ENCODE data around the gene PDIA4.

DNA sequence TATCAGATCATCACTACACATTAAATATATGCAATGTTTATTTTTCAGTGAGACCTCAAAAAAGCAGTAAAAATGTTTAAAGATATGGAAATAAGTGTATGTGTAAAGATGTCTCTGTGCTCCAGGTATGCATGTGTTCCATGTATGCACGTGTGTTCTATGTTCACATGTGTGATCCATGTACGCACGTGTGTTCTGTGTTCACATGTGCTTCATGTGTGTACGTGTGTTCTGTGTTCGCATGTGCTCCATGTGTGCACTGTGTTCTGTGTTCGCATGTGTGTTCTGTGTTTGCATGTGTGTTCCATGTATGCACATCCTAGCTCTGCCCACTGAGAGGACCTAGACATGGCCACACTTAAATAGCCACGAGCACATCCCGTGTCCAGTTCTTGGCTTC lies 15.6 kb upstream of the PDIA4 start:
- no peak for TF ChIP-seq EZH2 (IDR thresholded peaks at IDR 0.05; ENCODE audit: insufficient read depth, low read length)
- TF ChIP-seq, protein P1, sequence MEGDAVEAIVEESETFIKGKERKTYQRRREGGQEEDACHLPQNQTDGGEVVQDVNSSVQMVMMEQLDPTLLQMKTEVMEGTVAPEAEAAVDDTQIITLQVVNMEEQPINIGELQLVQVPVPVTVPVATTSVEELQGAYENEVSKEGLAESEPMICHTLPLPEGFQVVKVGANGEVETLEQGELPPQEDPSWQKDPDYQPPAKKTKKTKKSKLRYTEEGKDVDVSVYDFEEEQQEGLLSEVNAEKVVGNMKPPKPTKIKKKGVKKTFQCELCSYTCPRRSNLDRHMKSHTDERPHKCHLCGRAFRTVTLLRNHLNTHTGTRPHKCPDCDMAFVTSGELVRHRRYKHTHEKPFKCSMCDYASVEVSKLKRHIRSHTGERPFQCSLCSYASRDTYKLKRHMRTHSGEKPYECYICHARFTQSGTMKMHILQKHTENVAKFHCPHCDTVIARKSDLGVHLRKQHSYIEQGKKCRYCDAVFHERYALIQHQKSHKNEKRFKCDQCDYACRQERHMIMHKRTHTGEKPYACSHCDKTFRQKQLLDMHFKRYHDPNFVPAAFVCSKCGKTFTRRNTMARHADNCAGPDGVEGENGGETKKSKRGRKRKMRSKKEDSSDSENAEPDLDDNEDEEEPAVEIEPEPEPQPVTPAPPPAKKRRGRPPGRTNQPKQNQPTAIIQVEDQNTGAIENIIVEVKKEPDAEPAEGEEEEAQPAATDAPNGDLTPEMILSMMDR (IDR thresholded peaks at IDR 0.05; ENCODE audit: insufficient read depth, low read depth, low read length) = no peak
